Heart right ventricle (tissue), 16 donors: ENCODE measurements around the gene TMEM184A. TPM values are rescaled to one million over a fixed set of nuclear protein-coding genes. Genes with fewer than 3 reads are reported as not detected.

ENCODE experiments used
- ATAC-seq, 8 donors: fragments of 200-7000 bp; cut with Tn5 transposase; one replicate each; pipeline ENCODE4 v1.9.1; 2020; ENCODE audit warnings: mild to moderate bottlenecking in 8 of 8, moderate library complexity in 8 of 8, moderate number of reproducible peaks in 1 of 8
- DNase-seq, 2 donors: peaks; one replicate each; pipeline ENCODE4 v3.0.0-alpha.2; 2020
- H3K27ac ChIP-seq, 10 donors: fragments of 200-600 bp; sonication (generic) in 2 of 10; one replicate each; pipeline versions ENCODE4 v1.5.0 to v1.8.0; 2020 to 2022; ENCODE audit warnings: mild to moderate bottlenecking in 3 of 10
- H3K27me3 ChIP-seq, 7 donors: fragments of 200-600 bp; one replicate each; pipeline ENCODE4 v1.8.0; 2021 to 2022; ENCODE audit warnings: mild to moderate bottlenecking in 2 of 7
- H3K36me3 ChIP-seq, 9 donors: fragments of 200-600 bp; sonication (generic) in 1 of 9; one replicate each; pipeline versions ENCODE4 v1.5.0 to v1.8.0; 2020 to 2022; ENCODE audit warnings: mild to moderate bottlenecking in 2 of 9
- H3K4me1 ChIP-seq, 9 donors: fragments of 200-600 bp; sonication (generic) in 1 of 9; one replicate each; pipeline versions ENCODE4 v1.5.0 to v1.8.0; 2020 to 2022; ENCODE audit warnings: mild to moderate bottlenecking in 4 of 9
- H3K4me3 ChIP-seq, 10 donors: fragments of 200-600 bp; sonication (generic) in 2 of 10; one replicate each; pipeline versions ENCODE4 v1.5.0 to v1.8.0; 2020 to 2022; ENCODE audit warnings: mild to moderate bottlenecking in 7 of 10, moderate library complexity in 2 of 10
- H3K9me3 ChIP-seq, 11 donors: fragments of 200-600 bp in 10 of 11; sonication (generic) in 2 of 11; one replicate each; pipeline versions ENCODE4 v1.5.0 to v1.8.0; 2013 to 2022; ENCODE audit warnings: mild to moderate bottlenecking in 2 of 11, control low read depth in 1 of 11, moderate library complexity in 1 of 11
- WGBS, 2 donors: extraction: QIAGEN DNeasy Blood & Tissue Kit; methylation state at CpG; one replicate each; pipeline ENCODE4 v1.1.7; 2013; ENCODE audit warnings: inconsistent platforms in 1 of 2; 5-methylcytosine and 5-hydroxymethylcytosine counted together
- intact Hi-C, 10 donors: fragments of 100-400 bp; cut with DNase I; formaldehyde crosslinking; loops; one replicate each; pipeline versions ENCODE4 v1.11.1 to v1.14.2; 2022
- polyA plus RNA-seq, 2 donors: library from polyadenylated mRNA; stranded (reverse); fragments of 200-250 nt; gene quantifications; one replicate each; pipeline ENCODE4 v1.2.3, GENCODE V29; 2013
- total RNA-seq, 10 donors: library from RNA; stranded (reverse); fragmentation: NEBNext Ultra II Directional in 3 of 10; extraction: Animal tissue kit (Norgen Biotek cat#: 25700) in 3 of 10; gene quantifications; one replicate each; pipeline versions ENCODE4 v1.2.1 to v1.2.4, GENCODE V29; 2021 to 2023
- TF ChIP-seq, protein P1 (sequence below), 9 donors: fragments of 200-600 bp; sonication (generic) in 2 of 9; IDR thresholded peaks; one replicate each; pipeline versions ENCODE4 v1.5.0 to v1.8.0; 2021 to 2022; ENCODE audit warnings: antibody characterized with exemption in 9 of 9, mild to moderate bottlenecking in 5 of 9, moderate library complexity in 1 of 9
- donor health status: Arrhythmogenic right ventricular cardiomyopathy.
- donor health status: ischemic (EF 13 %, LVEDD 7.1; RV severe dilation, severe dysfunction).
- donor health status: healthy with polysubstance abuse.
- donor health status: DM: no; HTN: yes; CAD: no.
- donor health status: DM: no; HTN: no; CAD: no.
- donor health status: ischemic (EF 25% LVEDD 6.9; RV normal size, moderate dysfunction).
- donor health status: ischemic (EF 25% LVEDD 5.7; RV mildly dilated, moderate dysfunction).
- donor health status: healthy.
- donor health status: DM: yes; HTN: yes; CAD: no.
- donor health status: Ischemic cardiomyopathy.
- donor health status: ischemic (EF 35%, LVEDD 5.7; RV mildly dilated, moderate dysfunction).
- donor health status: nonischemic (EF 11% LVEDD 7.7; RV severe dilation, severe dysfunction).
- donor health status: DM: yes; HTN: yes; CAD: no.
- donor health status: PGD.
- donor health status: ischemic (EF 29% LVEDD 5.4; RV normal size, mild dysfunction).
- donor health status: nonischemic (EF 23%, LVEDD 6.1; RV moderate dilation, normal function).

The TMEM184A gene
- total and polyA plus RNA-seq, 12 donors, result 0.09 to 1.2 (median 0.51) TPM

GRCh38 chr7:1561036-1561940 lies 5.3 kb upstream of the TMEM184A start:
- DNase-seq (no peak), ATAC-seq (no peak)
- H3K9me3 ChIP-seq, result no peaks in the 10 kb centered on the region
- peaks cover 0 to 14% (median 0%) of the 10 kb centered on the region in 9 donors for H3K36me3 ChIP-seq
- peaks cover 0 to 13% (median 7%) of the 10 kb centered on the region in 9 donors for H3K4me1 ChIP-seq
- no peak overlapping the region for H3K4me3 ChIP-seq
- intact Hi-C loops, result no loop called here
- no peaks in the 10 kb centered on the region for H3K27me3 ChIP-seq
- WGBS, 2 donors, result 84 to 86% methylated on average over 31 to 34 of the region's 34 CpGs
- H3K27ac ChIP-seq, result no peak overlapping the region
- TF ChIP-seq, protein P1, sequence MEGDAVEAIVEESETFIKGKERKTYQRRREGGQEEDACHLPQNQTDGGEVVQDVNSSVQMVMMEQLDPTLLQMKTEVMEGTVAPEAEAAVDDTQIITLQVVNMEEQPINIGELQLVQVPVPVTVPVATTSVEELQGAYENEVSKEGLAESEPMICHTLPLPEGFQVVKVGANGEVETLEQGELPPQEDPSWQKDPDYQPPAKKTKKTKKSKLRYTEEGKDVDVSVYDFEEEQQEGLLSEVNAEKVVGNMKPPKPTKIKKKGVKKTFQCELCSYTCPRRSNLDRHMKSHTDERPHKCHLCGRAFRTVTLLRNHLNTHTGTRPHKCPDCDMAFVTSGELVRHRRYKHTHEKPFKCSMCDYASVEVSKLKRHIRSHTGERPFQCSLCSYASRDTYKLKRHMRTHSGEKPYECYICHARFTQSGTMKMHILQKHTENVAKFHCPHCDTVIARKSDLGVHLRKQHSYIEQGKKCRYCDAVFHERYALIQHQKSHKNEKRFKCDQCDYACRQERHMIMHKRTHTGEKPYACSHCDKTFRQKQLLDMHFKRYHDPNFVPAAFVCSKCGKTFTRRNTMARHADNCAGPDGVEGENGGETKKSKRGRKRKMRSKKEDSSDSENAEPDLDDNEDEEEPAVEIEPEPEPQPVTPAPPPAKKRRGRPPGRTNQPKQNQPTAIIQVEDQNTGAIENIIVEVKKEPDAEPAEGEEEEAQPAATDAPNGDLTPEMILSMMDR (IDR thresholded peaks at IDR 0.05), result no peak

- intact Hi-C loops, result no loop called here
- WGBS, 2 donors, result 87 to 92% methylated on average over 13 of the region's 13 CpGs
- Histone ChIP-seq H3K9me3 (no peaks in the 10 kb centered on the region), H3K36me3 (peaks cover 0 to 7% (median 0%) of the 10 kb centered on the region in 9 donors), H3K27me3 (no peaks in the 10 kb centered on the region), H3K4me3 (no peak overlapping the region), H3K27ac (no peak overlapping the region), H3K4me1 (peaks cover 4 to 19% (median 13%) of the 10 kb centered on the region in 9 donors)
- no peak for DNase-seq
- ATAC-seq, result no peak
- TF ChIP-seq, protein P1 (IDR thresholded peaks at IDR 0.05), result no peak
Measured at GRCh38 chr7:1560620-1561031, 4.6 kb upstream of the TMEM184A start.

DNA sequence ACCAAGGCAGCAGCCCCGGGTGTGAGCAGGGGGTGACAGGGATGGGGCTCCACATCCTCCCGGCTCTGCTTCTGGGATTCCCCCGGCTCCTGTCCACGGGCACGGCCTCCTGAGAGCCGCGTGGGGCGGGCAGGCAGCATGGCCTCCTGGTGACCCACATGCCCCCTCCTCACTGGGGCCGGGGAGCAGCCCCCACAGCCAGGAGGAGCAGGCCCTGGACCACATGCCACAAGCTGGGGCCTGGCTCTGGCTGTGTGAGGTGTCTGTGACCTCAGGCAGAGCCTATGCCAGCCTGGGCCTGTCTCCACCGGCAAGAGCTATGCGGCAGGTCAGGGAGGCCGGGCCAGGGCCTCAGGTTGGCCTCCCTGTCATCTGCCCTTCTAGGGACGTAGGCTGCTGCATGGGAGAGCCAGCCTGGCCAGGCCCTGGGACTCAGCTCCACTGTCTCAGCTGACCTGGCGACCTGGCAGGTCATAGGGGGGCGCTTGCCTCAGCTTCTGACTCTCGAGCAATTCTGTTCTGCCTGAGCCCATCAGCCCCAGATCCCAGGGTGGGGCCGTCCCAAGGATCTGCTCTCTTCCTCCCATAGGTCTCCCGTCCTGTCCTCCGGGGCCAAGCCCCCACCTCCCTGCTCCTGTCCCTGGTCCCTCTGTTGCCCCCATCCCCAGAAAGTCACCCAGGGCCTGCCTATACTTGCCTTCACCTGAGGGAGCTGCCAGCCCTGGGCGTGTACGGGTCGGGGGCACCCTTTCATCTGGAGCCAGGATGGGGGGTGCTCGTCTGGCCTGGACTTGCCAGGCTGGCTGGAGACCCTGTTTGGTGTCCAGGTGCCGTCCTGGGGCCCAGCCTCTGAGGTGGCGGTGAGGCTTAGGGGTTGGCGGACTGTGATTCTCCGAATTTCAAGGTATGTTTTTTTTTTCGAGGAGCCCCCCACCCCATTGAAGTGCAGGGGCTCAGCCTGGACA lies 3.9 kb upstream of the TMEM184A start:
- H3K36me3 ChIP-seq, result no peaks in the 10 kb centered on the region
- H3K27me3 ChIP-seq, result no peaks in the 10 kb centered on the region
- intact Hi-C loops, result loop anchor here (2.0 to 10.0 kb wide), 4 partner anchors 47 to 58 kb away; partner anchors contain the start of gene INTS1 (in 2 of the 10)
- H3K4me1 ChIP-seq, result peaks cover 8 to 26% (median 19%) of the 10 kb centered on the region in 9 donors
- H3K4me3 ChIP-seq, result no peak overlapping the region
- ATAC-seq (peak in 1 of 8 donors; percentile 1), DNase-seq (no peak)
- 87 to 93% methylated on average over 28 of the region's 28 CpGs for WGBS, 2 donors
- H3K27ac ChIP-seq, result no peak overlapping the region
- TF ChIP-seq, protein P1 (IDR thresholded peaks at IDR 0.05), result no peak
- H3K9me3 ChIP-seq, result no peaks in the 10 kb centered on the region
